Measurements from ENCODE around the gene NAT10. TPM values are rescaled to one million over a fixed set of nuclear protein-coding genes. Genes with fewer than 3 reads are reported as not detected.
A peak's percentile ranks its signal among the peaks of the same experiment; 100 is the strongest.

NAT10 gene
- total RNA-seq, 1 donor from 2014 or later: 22.3 TPM

DNA sequence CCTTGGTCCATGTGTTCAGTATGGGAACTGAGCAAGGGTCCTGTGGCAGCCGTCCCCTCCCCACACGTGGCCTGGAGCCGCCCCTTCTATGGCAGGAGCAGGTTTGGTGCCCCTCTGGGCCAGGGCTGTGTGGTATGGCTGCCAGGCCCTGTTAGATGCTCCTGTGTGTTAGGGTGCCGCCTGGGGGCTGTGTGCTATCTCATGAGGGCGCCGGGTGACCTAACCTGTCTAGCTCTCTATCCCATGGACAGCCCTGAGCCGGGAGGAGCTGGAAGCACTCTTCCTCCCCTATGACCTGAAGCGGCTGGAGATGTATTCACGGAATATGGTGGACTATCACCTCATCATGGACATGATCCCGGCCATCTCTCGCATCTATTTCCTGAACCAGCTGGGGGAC is 34.7 kb downstream of the NAT10 start:
- TF ChIP-seq, protein P1, sequence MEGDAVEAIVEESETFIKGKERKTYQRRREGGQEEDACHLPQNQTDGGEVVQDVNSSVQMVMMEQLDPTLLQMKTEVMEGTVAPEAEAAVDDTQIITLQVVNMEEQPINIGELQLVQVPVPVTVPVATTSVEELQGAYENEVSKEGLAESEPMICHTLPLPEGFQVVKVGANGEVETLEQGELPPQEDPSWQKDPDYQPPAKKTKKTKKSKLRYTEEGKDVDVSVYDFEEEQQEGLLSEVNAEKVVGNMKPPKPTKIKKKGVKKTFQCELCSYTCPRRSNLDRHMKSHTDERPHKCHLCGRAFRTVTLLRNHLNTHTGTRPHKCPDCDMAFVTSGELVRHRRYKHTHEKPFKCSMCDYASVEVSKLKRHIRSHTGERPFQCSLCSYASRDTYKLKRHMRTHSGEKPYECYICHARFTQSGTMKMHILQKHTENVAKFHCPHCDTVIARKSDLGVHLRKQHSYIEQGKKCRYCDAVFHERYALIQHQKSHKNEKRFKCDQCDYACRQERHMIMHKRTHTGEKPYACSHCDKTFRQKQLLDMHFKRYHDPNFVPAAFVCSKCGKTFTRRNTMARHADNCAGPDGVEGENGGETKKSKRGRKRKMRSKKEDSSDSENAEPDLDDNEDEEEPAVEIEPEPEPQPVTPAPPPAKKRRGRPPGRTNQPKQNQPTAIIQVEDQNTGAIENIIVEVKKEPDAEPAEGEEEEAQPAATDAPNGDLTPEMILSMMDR (IDR thresholded peaks at IDR 0.05; ENCODE audit: borderline replicate concordance): no peak
- no peak for DNase-seq
- H3K4me1 ChIP-seq: peaks cover 16% of the 10 kb centered on the region
- no peaks in the 10 kb centered on the region for H3K27me3 ChIP-seq (ENCODE audit: low read depth)
- no peak overlapping the region for H3K27ac ChIP-seq (replicated peaks)
- no peak overlapping the region for H3K4me3 ChIP-seq
- H3K36me3 ChIP-seq: peaks cover 99% of the 10 kb centered on the region
- intact Hi-C loops (cut with micrococcal nuclease): no loop called here
- no peaks in the 10 kb centered on the region for H3K9me3 ChIP-seq (replicated peaks)

DNA sequence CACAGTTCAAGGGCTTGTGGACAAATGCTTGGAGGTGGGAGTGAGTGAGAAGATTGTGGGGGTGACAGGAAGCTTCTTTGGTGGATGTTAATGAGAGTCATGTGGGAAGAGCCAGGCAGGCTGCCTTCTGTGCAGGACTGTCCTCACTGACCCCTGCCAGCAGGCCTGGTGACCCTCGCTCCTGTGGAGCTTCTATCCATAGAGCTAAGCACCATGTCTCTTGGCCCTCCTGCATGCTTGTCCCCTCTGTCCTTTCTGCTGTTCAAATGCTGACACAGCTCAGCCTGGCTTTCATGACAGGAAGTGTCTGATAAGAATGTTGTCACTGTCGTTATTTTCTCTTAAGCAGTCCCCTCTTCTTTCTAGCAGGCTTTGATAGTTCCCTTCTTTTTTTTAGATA is 37.6 kb downstream of the NAT10 start:
- H3K27ac ChIP-seq (replicated peaks): peak overlapping the region; percentile 50
- no peak for DNase-seq
- H3K4me3 ChIP-seq: no peak overlapping the region
- H3K4me1 ChIP-seq: peaks cover 16% of the 10 kb centered on the region
- no peaks in the 10 kb centered on the region for H3K9me3 ChIP-seq (replicated peaks)
- peaks cover 99% of the 10 kb centered on the region for H3K36me3 ChIP-seq
- TF ChIP-seq, protein P1 (IDR thresholded peaks at IDR 0.05; ENCODE audit: borderline replicate concordance): no peak
- intact Hi-C loops (cut with micrococcal nuclease): no loop called here
- H3K27me3 ChIP-seq (ENCODE audit: low read depth): no peaks in the 10 kb centered on the region

- no peaks in the 10 kb centered on the region for H3K27me3 ChIP-seq (ENCODE audit: low read depth)
- H3K36me3 ChIP-seq: peaks cover 99% of the 10 kb centered on the region
- H3K27ac ChIP-seq (replicated peaks): no peak overlapping the region
- H3K4me1 ChIP-seq: peaks cover 16% of the 10 kb centered on the region
- TF ChIP-seq, protein P1 (IDR thresholded peaks at IDR 0.05; ENCODE audit: borderline replicate concordance): no peak
- no peaks in the 10 kb centered on the region for H3K9me3 ChIP-seq (replicated peaks)
- no peak for DNase-seq
- H3K4me3 ChIP-seq: no peak overlapping the region
- intact Hi-C loops (cut with micrococcal nuclease): no loop called here
These were observed 39.6 kb downstream of the NAT10 start for GRCh38 chr11:34145073-34145472.

- DNase-seq: no peak
- Histone ChIP-seq H3K9me3 (replicated peaks) (no peaks in the 10 kb centered on the region), H3K4me3 (no peak overlapping the region), H3K36me3 (peaks cover 99% of the 10 kb centered on the region), H3K4me1 (peaks cover 18% of the 10 kb centered on the region), H3K27me3 (ENCODE audit: low read depth) (no peaks in the 10 kb centered on the region), H3K27ac (replicated peaks) (no peak overlapping the region)
- intact Hi-C loops (cut with micrococcal nuclease): no loop called here
- TF ChIP-seq, protein P1 (IDR thresholded peaks at IDR 0.05; ENCODE audit: borderline replicate concordance): no peak
These were observed 40.5 kb downstream of the NAT10 start for GRCh38 chr11:34145847-34146381.

GRCh38 chr11:34146411-34146810 is 41.0 kb downstream of the NAT10 start:
- intact Hi-C loops (cut with micrococcal nuclease): no loop called here
- Histone ChIP-seq H3K27ac (replicated peaks) (no peak overlapping the region), H3K27me3 (ENCODE audit: low read depth) (no peaks in the 10 kb centered on the region), H3K9me3 (replicated peaks) (no peaks in the 10 kb centered on the region), H3K36me3 (peaks cover 99% of the 10 kb centered on the region), H3K4me3 (no peak overlapping the region), H3K4me1 (peaks cover 18% of the 10 kb centered on the region)
- no peak for DNase-seq
- TF ChIP-seq, protein P1 (IDR thresholded peaks at IDR 0.05; ENCODE audit: borderline replicate concordance): no peak
